ENCODE measurements around the gene SEMA4A. TPM values are rescaled to one million over a fixed set of nuclear protein-coding genes. Genes with fewer than 3 reads are reported as not detected.

Gene SEMA4A
- total RNA-seq, 4 donors from 2014 or later, result 1.7 to 4.1 (median 2.6) TPM

DNA sequence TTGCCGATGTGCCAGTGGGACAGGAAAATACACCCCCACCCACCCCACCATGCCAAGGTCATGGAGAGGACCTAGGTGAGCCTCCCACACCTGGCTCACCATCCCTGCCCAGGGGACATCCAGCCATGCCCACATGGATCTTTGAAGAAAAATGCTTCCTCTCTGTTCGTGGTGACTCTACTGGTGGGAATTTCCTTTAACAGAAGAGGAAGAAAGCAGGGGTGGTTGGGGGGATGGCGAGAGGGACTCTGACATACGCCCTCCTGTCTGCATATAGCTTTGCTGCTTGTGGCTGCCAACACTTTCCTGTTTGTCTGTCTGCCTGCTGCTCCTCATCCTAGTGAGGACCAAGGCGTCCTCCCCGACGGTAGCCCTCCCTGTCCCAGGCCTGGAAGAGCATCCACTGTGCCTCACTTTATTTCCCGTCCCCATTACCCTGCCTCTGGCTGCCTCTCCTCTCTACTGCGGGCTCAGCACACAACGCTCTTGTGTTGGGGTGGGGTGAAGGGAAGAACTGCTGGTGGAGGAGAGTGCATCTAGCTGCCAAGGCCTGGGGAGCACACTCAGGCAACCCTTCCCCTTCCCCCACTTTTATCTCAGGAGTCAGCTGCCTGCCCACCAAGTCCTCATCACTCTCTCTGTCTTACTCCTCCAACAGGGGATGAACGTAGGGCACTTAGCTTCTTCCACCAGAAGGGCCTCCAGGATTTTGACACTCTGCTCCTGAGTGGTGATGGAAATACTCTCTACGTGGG lies 2.5 kb downstream of the SEMA4A start:
- no peak for TF ChIP-seq EP300 (IDR thresholded peaks at IDR 0.05)
- TF ChIP-seq, protein P1, sequence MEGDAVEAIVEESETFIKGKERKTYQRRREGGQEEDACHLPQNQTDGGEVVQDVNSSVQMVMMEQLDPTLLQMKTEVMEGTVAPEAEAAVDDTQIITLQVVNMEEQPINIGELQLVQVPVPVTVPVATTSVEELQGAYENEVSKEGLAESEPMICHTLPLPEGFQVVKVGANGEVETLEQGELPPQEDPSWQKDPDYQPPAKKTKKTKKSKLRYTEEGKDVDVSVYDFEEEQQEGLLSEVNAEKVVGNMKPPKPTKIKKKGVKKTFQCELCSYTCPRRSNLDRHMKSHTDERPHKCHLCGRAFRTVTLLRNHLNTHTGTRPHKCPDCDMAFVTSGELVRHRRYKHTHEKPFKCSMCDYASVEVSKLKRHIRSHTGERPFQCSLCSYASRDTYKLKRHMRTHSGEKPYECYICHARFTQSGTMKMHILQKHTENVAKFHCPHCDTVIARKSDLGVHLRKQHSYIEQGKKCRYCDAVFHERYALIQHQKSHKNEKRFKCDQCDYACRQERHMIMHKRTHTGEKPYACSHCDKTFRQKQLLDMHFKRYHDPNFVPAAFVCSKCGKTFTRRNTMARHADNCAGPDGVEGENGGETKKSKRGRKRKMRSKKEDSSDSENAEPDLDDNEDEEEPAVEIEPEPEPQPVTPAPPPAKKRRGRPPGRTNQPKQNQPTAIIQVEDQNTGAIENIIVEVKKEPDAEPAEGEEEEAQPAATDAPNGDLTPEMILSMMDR (IDR thresholded peaks at IDR 0.05), result no peak
- TF ChIP-seq POLR2AphosphoS5 (IDR thresholded peaks at IDR 0.05), result no peak
- TF ChIP-seq POLR2A (IDR thresholded peaks at IDR 0.05; ENCODE audit: low read depth), result no peak
- H3K27me3 ChIP-seq, result peaks cover 0 to 22% (median 0%) of the 10 kb centered on the region in 4 donors
- H3K4me3 ChIP-seq, result no peak overlapping the region
- no peak overlapping the region for H3K27ac ChIP-seq (replicated peaks in 1 of 4)
- no peak for DNase-seq (ENCODE audit: extremely low spot score)
- no peaks in the 10 kb centered on the region for H3K9me3 ChIP-seq
- WGBS, result 66% methylated on average over 11 of the region's 12 CpGs
- H3K4me1 ChIP-seq, result peaks cover 8 to 12% (median 8%) of the 10 kb centered on the region in 4 donors
- H3K36me3 ChIP-seq, result no peaks in the 10 kb centered on the region
- intact Hi-C loops (cut with DNase I), result no loop called here

DNA sequence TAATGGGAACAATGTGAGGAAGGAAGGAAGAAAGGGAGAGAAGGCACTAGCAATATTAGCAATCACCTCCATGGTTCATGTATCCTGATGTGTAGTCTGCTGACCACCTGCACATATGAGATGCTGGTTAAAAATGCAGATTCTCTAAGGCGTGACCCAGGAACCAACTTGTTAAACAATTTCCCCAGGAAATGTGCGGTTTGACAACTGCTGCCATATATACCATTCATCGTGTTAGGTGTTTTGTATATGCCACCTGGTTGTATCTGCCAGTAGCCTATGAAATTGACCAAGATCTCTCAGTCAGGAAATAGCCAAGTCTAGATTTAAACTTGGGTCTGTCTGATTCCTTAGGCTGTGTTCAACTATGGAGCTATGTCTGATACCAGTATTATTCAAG lies 4.1 kb downstream of the SEMA4A start:
- TF ChIP-seq POLR2A (IDR thresholded peaks at IDR 0.05; ENCODE audit: low read depth) (no peak), POLR2AphosphoS5 (IDR thresholded peaks at IDR 0.05) (no peak), EP300 (IDR thresholded peaks at IDR 0.05) (no peak)
- TF ChIP-seq, protein P1 (IDR thresholded peaks at IDR 0.05), result no peak
- 92% methylated on average over 3 of the region's 3 CpGs for WGBS
- no peak for DNase-seq (ENCODE audit: extremely low spot score)
- intact Hi-C loops (cut with DNase I), result no loop called here
- Histone ChIP-seq H3K9me3 (no peaks in the 10 kb centered on the region), H3K4me1 (peaks cover 20 to 24% (median 22%) of the 10 kb centered on the region in 4 donors), H3K36me3 (no peaks in the 10 kb centered on the region), H3K27me3 (peaks cover 0 to 6% (median 0%) of the 10 kb centered on the region in 4 donors), H3K4me3 (no peak overlapping the region), H3K27ac (replicated peaks in 1 of 4) (no peak overlapping the region)

DNA sequence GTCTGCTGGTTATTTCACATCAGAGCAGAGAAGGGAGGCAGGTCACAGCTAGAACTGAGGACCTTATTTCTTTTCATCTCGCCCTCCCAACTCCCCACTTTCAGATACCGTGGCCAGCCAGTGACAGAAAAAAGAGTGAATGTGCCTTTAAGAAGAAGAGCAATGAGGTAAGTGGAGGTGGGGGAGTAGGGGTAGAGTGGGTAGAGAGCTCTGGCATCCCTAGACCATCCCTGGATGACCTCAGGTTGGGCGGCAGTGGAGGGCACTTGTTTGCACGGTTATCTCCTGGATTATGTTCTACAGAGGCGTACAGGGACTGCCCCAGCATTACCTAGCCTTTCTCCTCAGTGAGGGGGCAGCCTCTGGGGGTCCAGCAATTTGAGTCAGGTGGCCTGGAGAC lies 4.6 kb downstream of the SEMA4A start:
- TF ChIP-seq POLR2A (IDR thresholded peaks at IDR 0.05; ENCODE audit: low read depth), result no peak
- no peak overlapping the region for H3K27ac ChIP-seq (replicated peaks in 1 of 4)

DNA sequence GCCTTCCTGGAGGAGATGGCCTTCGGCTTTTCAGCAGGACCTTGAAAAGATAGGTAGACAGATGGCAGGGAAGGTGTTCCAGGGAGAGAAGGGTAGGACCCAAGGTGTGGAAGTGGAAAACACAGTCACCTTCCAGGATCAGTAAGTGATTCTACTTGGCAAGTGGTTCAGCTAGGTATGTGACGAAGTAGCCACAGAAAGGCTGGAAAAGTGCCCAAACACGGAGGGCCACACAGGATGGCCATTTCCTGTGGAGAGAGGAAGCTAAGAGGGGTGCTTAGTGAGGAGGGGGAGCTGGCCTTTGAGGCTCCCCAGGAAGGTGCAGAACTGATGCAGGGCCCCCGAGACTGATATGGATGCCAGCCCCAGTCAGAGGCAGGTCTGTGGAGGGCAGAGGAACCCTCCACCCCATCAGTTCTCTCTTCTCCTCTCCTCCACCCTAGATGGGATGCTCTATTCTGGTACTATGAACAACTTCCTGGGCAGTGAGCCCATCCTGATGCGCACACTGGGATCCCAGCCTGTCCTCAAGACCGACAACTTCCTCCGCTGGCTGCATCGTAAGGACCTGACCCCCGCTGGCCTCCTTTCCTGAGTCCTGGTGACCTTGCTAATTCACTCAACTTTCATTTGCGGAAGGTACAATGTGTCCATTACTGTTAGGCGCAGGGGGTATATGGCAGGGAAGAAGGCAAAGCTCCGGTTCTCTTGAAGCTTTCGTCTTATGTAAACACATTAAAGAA lies 6.8 kb downstream of the SEMA4A start:
- Histone ChIP-seq H3K4me1 (peaks cover 20 to 28% (median 24%) of the 10 kb centered on the region in 4 donors), H3K9me3 (no peaks in the 10 kb centered on the region), H3K27ac (replicated peaks in 1 of 4) (peak overlapping the region; percentile 68 to 79 (median 74)), H3K4me3 (peak overlapping the region; percentile 61 to 68 (median 62)), H3K27me3 (no peaks in the 10 kb centered on the region), H3K36me3 (no peaks in the 10 kb centered on the region)
- intact Hi-C loops (cut with DNase I), result no loop called here
- TF ChIP-seq EP300 (IDR thresholded peaks at IDR 0.05) (no peak), POLR2A (IDR thresholded peaks at IDR 0.05; ENCODE audit: low read depth) (no peak), POLR2AphosphoS5 (IDR thresholded peaks at IDR 0.05) (no peak)
- TF ChIP-seq, protein P1 (IDR thresholded peaks at IDR 0.05), result no peak
- 62% methylated on average over 12 of the region's 13 CpGs for WGBS
- no peak for DNase-seq (ENCODE audit: extremely low spot score)

More for the DNA sequence above, 4.6 kb downstream of the SEMA4A start:
- Histone ChIP-seq H3K4me3 (no peak overlapping the region), H3K27me3 (peaks cover 0 to 2% (median 0%) of the 10 kb centered on the region in 4 donors), H3K9me3 (no peaks in the 10 kb centered on the region), H3K4me1 (peaks cover 20 to 25% (median 24%) of the 10 kb centered on the region in 4 donors), H3K36me3 (no peaks in the 10 kb centered on the region)
- no peak for DNase-seq (ENCODE audit: extremely low spot score)
- intact Hi-C loops (cut with DNase I), result no loop called here
- 90% methylated on average over 5 of the region's 5 CpGs for WGBS

DNA sequence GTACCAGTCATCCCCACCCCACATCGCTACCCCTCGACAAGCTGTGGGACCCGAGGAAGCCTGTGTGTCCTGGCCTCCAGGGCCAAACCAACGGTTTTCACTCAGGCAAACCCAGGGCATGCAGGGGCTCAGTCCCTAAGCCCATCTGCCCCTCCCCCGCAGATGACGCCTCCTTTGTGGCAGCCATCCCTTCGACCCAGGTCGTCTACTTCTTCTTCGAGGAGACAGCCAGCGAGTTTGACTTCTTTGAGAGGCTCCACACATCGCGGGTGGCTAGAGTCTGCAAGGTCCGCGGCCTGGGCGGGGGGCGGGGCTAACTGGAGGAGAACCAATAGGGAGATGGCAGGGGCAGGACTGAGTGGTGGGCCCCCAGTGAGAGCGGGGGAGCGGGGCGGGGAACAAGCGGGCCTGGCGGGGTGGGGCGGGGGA lies 7.4 kb downstream of the SEMA4A start:
- Histone ChIP-seq H3K4me1 (peaks cover 20 to 28% (median 24%) of the 10 kb centered on the region in 4 donors), H3K27me3 (no peaks in the 10 kb centered on the region), H3K4me3 (peak overlapping the region; percentile 61 to 68 (median 62)), H3K36me3 (no peaks in the 10 kb centered on the region), H3K9me3 (no peaks in the 10 kb centered on the region), H3K27ac (replicated peaks in 1 of 4) (peak overlapping the region; percentile 68 to 79 (median 74))
- TF ChIP-seq POLR2AphosphoS5 (IDR thresholded peaks at IDR 0.05), result no peak
- intact Hi-C loops (cut with DNase I), result no loop called here
- 6% methylated on average over 15 of the region's 22 CpGs for WGBS
- DNase-seq (ENCODE audit: extremely low spot score), result peak; percentile 96
